GM18873 (cell line): Measurements from ENCODE around the gene CRYBB3.

Experiments used
- ATAC-seq: cut with Tn5 transposase; IDR thresholded peaks from one replicate; pipeline ENCODE4 v1.9.1; 2021; ENCODE audit warnings: mild to moderate bottlenecking, moderate library complexity, moderate number of reproducible peaks; ENCODE audit not compliant: unreplicated experiment, low FRiP score

Gene CRYBB3

GRCh38 chr22:25199731-25200520, at the start of gene CRYBB3:
TSS of gene CRYBB3 (plus strand) at chr22:25199858. CDS start at chr22:25201397, 1,539 bp downstream.
- no peak for ATAC-seq

DNA sequence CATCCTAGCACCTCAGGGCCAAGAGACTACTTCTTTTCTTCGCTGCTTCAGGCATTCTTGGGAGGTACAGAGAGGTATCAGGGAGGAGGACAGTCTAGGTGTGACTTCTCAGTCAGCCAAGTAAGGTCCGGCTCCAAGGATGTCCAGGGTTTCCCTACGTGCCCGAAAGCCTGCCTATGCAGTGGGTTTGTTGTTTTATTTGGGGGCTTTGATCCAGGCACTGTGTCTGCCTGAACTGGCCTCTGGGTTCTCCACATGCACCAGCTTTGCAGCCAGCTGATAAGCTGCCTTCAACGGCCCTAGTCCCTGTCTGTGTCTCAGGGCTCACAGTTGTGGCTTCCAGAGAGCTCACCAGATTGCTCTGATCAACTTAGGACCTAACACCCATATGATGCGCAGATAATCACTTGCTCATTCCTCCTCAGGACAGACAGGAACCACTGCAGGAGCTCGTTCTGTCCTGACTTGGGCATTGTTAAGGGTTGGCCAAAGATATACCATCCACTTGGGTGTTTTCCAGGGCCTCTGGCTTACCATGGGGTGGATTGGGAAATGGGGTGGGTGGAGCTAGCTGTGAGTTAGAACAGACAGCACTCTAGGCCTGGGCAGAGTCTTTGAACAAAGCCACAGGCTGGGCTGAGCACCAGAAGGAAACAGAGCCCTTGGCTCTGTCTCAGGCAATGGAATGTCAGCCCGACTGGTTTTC, 45.5 kb upstream of the CRYBB3 start:
- ATAC-seq: no peak

DNA sequence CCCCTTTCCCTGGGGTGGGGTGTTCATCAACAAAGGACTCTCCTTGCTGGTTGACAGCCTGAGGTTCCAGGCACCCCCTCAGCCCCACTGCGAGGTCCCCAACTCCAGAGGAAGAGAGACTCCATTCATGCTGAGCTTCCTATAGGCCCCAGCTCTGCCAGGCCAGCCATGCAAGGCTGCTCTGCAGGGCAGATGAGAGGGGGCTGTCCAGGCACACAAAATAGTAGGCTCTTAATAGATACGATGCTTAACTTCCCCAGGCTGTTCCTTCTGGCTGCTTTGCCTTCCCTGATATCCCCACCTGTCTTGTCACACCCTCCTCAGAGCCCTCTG, 45.0 kb upstream of the CRYBB3 start:
- ATAC-seq: no peak

DNA sequence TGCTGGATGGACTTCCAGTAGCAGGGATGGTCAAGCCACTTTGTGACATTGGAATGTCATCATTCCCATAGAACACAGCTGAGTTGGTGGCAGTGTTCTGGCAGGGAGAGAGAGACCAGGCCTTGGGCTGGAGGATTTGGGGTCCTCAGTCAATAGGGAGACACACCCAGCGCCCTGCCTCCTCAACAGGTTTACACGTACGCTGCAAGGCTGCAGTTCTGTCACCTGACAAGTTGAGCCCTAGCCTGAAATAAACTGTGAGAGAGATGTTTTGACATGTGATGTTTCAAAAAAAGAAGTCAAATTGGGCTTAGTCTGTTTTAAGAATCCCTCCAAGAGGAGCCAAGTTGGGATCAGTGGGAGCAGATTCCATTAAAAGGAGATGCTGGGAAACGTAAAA, 42.9 kb upstream of the CRYBB3 start:
- ATAC-seq: no peak

- ATAC-seq: no peak
Measured at GRCh38 chr22:25159028-25159427, 40.6 kb upstream of the CRYBB3 start.

DNA sequence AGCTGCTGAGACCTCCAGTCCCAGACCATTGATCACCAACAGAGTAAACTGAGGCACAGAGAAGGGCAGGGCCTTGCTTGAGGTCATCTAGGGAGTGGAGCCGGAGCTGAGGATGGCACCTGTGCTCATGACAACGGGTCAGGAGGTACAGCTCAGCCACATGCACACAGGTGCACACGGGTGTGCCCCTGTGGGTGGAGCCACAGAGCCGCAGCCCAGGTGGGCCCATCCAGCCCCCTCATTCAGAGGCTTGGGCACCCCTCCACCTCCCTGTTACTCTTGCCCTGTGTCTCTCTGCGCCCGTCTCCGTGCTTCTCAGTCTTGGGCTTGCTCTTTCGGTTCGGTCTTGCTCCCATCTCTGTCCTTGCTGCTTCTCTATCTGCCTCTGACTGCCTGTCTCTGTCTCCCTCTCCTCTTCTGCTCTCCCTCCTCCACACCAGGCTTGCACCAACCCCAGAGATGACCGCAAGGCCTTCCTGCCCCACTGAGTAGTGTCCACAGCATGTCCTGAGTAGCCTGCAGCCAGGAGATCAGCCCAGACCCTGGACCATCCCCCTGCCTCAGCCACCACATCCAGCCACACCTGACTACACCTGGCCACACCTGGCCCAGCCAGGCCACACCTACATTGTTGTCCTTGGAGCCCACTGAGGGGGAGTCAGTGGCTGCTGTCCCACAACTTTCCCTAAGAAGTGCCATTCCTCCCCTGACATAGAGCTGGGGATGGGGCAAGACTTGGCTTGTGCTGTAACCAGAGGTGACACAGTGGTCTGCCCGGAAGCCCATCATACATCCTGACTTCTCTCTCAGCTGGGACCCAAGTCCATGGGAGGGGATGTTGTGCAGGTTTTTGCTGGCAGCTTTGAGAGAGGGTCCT, 39.3 kb upstream of the CRYBB3 start:
- ATAC-seq: no peak

- no peak for ATAC-seq
Measured at GRCh38 chr22:25161017-25161915, 38.4 kb upstream of the CRYBB3 start.

- no peak for ATAC-seq
Measured at GRCh38 chr22:25161916-25162530, 37.6 kb upstream of the CRYBB3 start.

DNA sequence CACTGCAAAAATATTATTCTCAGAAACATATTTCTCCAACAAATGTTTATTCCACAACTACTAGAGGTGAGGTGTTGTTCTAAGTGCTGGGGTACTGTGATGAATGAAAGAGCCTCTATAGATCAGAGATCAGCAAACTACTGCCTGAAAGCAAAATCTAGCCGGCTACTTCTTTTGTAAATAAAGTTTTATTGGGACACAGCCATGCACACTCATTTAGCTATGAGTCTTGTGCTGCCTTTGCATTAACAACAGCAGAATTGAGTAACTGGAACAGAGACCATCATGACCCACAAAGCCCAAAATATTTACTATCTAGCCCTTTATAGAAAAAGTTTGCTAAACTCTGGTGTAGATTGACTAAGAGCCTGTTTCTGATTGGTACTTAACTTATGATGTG, 37.1 kb upstream of the CRYBB3 start:
- no peak for ATAC-seq

DNA sequence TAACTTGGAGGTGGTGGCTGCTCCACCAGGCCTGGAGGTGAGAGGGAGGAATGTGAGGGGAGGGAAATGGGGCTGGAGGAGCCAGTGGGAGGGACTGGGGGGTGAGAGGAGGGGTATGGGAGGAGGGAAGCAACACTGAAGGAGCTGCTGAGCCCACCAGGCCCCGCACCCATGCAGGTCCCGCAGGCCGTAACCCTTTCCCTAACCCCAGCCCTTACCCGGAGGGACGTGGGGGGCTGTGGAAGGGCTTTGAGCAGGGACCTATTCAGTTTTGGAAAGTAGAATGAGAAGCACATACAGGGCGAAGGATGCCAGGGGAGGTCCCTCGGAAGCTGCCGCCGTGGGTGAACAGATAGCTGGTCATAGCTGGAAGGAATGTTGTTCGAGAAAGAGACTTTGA, 33.9 kb upstream of the CRYBB3 start:
- ATAC-seq: no peak

- ATAC-seq: no peak
Measured at GRCh38 chr22:25166266-25167040, 33.2 kb upstream of the CRYBB3 start.

DNA sequence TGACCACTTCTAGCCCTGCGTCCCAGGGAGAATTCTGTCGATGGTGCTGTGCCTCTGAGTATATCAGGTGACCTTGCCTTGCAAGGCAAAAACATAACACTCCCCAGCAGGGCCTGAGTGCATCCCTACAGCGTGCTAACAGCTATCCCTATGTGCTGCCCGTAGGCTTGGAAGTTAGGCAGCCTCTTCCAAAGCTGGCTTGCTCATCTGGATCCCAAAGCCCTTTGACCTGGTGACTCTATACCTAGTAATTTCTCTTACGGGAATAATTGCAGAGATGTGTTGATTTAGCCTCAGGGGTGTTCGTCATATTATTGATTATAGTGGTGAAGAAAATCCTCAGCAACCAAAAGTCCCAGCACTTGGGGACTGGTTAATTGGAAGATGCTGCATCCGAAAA, 32.6 kb upstream of the CRYBB3 start:
- ATAC-seq: no peak

GRCh38 chr22:25167834-25168601, 31.6 kb upstream of the CRYBB3 start:
- ATAC-seq: no peak

DNA sequence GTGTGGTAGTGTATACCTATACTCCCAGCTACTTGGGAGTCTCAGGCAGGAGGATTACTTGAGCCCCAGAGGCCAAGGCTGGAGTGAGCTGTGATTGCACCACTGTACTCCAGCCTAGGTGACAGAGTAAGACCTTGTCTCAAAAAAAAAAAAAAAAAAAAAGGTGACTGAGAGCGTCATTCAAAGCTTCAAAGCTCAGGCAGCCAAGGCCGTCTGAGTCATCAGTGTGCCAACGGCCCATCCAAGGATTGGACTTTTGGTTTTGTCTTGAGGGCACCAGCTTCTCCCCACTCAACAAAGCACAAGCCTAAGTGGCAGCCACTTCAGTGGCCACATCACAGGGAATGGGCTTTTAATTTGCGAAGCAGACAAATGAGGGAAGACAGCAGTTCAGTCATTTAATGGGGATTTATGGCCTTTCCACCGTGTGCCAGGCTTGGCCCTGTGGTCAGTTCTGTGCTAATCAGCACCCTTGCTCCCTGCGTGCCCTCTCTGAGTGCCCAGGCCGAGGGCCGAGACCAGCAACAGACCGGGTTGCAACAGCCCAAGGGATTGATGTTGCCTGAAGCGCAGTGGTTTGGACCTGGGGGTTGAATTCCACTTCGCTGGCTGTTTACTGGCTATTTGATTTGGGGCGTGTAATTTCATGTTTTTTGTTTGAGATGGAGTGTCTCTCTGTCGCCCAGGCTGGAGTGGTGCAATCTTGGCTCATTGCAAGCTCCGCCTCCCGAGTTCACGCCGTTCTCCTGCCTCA, 30.2 kb upstream of the CRYBB3 start:
- ATAC-seq: no peak

DNA sequence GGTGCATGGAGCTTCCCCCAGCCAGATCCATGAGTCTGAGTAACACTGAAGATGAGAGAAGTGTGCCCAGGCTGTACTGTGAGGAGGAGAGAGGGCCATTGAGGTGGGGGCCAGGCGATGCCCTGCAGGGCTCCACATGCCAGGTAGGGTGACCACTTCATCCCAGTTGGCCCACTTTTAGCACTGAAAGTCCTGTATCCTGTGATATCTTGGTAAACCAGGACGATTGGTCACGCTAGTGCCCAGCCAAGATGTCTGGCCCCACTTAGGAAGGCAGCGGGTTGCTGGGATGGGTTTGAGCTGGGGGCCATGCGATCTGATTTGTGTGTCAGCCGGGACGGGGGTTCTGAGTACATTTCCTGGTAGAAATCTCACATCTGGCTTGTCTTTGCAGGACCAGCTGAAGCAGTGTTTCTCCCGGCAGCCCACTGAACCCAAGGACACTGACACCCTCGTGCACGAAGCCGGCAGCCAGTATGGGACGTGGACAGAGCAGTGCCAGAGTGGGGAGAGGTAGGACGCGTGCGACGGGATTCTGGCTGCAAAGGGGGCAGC, 29.2 kb upstream of the CRYBB3 start:
- no peak for ATAC-seq

- ATAC-seq: no peak
Measured at GRCh38 chr22:25172153-25172552, 27.5 kb upstream of the CRYBB3 start.

GRCh38 chr22:25174156-25174887, 25.3 kb upstream of the CRYBB3 start:
- no peak for ATAC-seq
